Esophagus mucosa (tissue), 1 donor: ENCODE data around the gene TSEN15. TPM values are rescaled to one million over a fixed set of nuclear protein-coding genes. Genes with fewer than 3 reads are reported as not detected.
A peak's percentile ranks its signal among the peaks of the same experiment; 100 is the strongest.
"Not testable (repeated sequence)": the region's sequence is repeated elsewhere in the genome, so short reads cannot be mapped to it uniquely, and the experiment has no call there.

Source experiments
- ATAC-seq: fragments of 200-7000 bp; cut with Tn5 transposase; one replicate; pipeline ENCODE4 v1.9.1; 2020
- total RNA-seq: library from RNA; stranded (reverse); gene quantifications from one replicate; pipeline ENCODE4 v1.2.4, GENCODE V29; 2023
- donor health status: DM: yes; HTN: yes; CAD: no.

TSEN15 gene
- total RNA-seq, 1 donor from 2014 or later: 19.1 TPM

- ATAC-seq: no peak
Observed at GRCh38 chr1:184056921-184057555, 5.5 kb downstream of the TSEN15 start.

GRCh38 chr1:184059887-184060286 lies 8.4 kb downstream of the TSEN15 start:
- ATAC-seq: no peak

- ATAC-seq: no peak
Observed at GRCh38 chr1:184060316-184060715, 8.8 kb downstream of the TSEN15 start.

- no peak for ATAC-seq
Observed at GRCh38 chr1:184061396-184062003, 10.0 kb downstream of the TSEN15 start.

GRCh38 chr1:184062640-184063286 lies 11.2 kb downstream of the TSEN15 start:
- no peak for ATAC-seq

- no peak for ATAC-seq
Observed at GRCh38 chr1:184065559-184065958, 14.0 kb downstream of the TSEN15 start.

GRCh38 chr1:184068354-184068753 lies 16.8 kb downstream of the TSEN15 start:
- no peak for ATAC-seq

GRCh38 chr1:184069675-184070074 lies 18.1 kb downstream of the TSEN15 start:
- no peak for ATAC-seq

- no peak for ATAC-seq
Observed at GRCh38 chr1:184072376-184072775, 20.8 kb downstream of the TSEN15 start.

GRCh38 chr1:184074383-184074782 lies 22.9 kb downstream of the TSEN15 start:
- no peak for ATAC-seq

GRCh38 chr1:184075055-184076029 lies 23.8 kb downstream of the TSEN15 start:
- ATAC-seq: peak; percentile 59

GRCh38 chr1:184078564-184079249 lies 27.2 kb downstream of the TSEN15 start:
- ATAC-seq: no peak

- ATAC-seq: no peak
Observed at GRCh38 chr1:184080309-184080708, 28.8 kb downstream of the TSEN15 start.

GRCh38 chr1:184082541-184083415 lies 31.2 kb downstream of the TSEN15 start:
- no peak for ATAC-seq

GRCh38 chr1:184085667-184086066 lies 34.1 kb downstream of the TSEN15 start:
- no peak for ATAC-seq

GRCh38 chr1:184088037-184088436 lies 36.5 kb downstream of the TSEN15 start:
- no peak for ATAC-seq

- no peak for ATAC-seq
Observed at GRCh38 chr1:184093071-184093470, 41.5 kb downstream of the TSEN15 start.

GRCh38 chr1:184096005-184096404 lies 44.5 kb downstream of the TSEN15 start:
- no peak for ATAC-seq

GRCh38 chr1:184096580-184096979 lies 45.0 kb downstream of the TSEN15 start:
- ATAC-seq: not testable (repeated sequence)

- no peak for ATAC-seq
Observed at GRCh38 chr1:184101141-184101540, 49.6 kb downstream of the TSEN15 start.

GRCh38 chr1:184101571-184101970 lies 50.0 kb downstream of the TSEN15 start:
- no peak for ATAC-seq
